ENCODE results near the gene SCG5.

The SCG5 gene

GRCh38 chr15:32692286-32692685, 50.8 kb downstream of the SCG5 start:
- no peak for DNase-seq

GRCh38 chr15:32694222-32694983, 52.9 kb downstream of the SCG5 start:
- DNase-seq: no peak

- DNase-seq: no peak
These were observed 57.4 kb downstream of the SCG5 start for GRCh38 chr15:32698773-32699390.

- no peak for DNase-seq
These were observed 59.1 kb downstream of the SCG5 start for GRCh38 chr15:32700501-32701150.

GRCh38 chr15:32701863-32702262, 60.4 kb downstream of the SCG5 start:
- DNase-seq: no peak

- DNase-seq: no peak
These were observed 63.0 kb downstream of the SCG5 start for GRCh38 chr15:32704395-32704981.

- no peak for DNase-seq
These were observed 63.9 kb downstream of the SCG5 start for GRCh38 chr15:32705446-32705845.

GRCh38 chr15:32706704-32707103, 65.2 kb downstream of the SCG5 start:
- DNase-seq: no peak

GRCh38 chr15:32707436-32707835, 65.9 kb downstream of the SCG5 start:
- no peak for DNase-seq

- no peak for DNase-seq
These were observed 68.0 kb downstream of the SCG5 start for GRCh38 chr15:32709295-32710033.

- no peak for DNase-seq
These were observed 73.8 kb downstream of the SCG5 start for GRCh38 chr15:32715276-32715675.

GRCh38 chr15:32716216-32716914, 74.9 kb downstream of the SCG5 start:
- no peak for DNase-seq

GRCh38 chr15:32716915-32717425, 75.5 kb downstream of the SCG5 start:
- DNase-seq: no peak

- DNase-seq: no peak
These were observed 76.1 kb downstream of the SCG5 start, which contains the start of gene GREM1 for GRCh38 chr15:32717426-32718226. TSS of gene GREM1 (plus strand) at chr15:32718004. CDS start at chr15:32730691, 12,687 bp downstream.

GRCh38 chr15:32718227-32718820, 76.8 kb downstream of the SCG5 start:
- no peak for DNase-seq

- DNase-seq: no peak
These were observed 77.6 kb downstream of the SCG5 start for GRCh38 chr15:32718821-32719716.

- DNase-seq: no peak
These were observed 80.1 kb downstream of the SCG5 start for GRCh38 chr15:32721596-32721995.

- no peak for DNase-seq
These were observed 80.6 kb downstream of the SCG5 start for GRCh38 chr15:32722136-32722535.

GRCh38 chr15:32723171-32723948, 81.8 kb downstream of the SCG5 start:
- DNase-seq: no peak

Measured in NCI-H187 (cell line).